Glutamatergic neuron (in vitro differentiated cells): ENCODE results near the gene KIAA0825. TPM values are rescaled to one million over a fixed set of nuclear protein-coding genes. Genes with fewer than 3 reads are reported as not detected.

Experiments used
- DNase-seq: peaks from one replicate; pipeline ENCODE4 v3.0.0; 2022
- H3K27ac Mint-ChIP-seq: one replicate; pipeline ENCODE4 v1.8.0; 2020; ENCODE audit warnings: mild to moderate bottlenecking, mixed read lengths, inconsistent platforms; ENCODE audit not compliant: unreplicated experiment
- H3K27me3 Mint-ChIP-seq: one replicate; pipeline ENCODE4 v1.8.0; 2020; ENCODE audit warnings: mild to moderate bottlenecking, moderate library complexity, mixed read lengths, inconsistent platforms; ENCODE audit not compliant: unreplicated experiment
- H3K36me3 Mint-ChIP-seq: one replicate; pipeline ENCODE4 v1.8.0; 2020; ENCODE audit warnings: mild to moderate bottlenecking, mixed read lengths, inconsistent platforms; ENCODE audit not compliant: unreplicated experiment
- H3K4me1 Mint-ChIP-seq: one replicate; pipeline ENCODE4 v1.8.0; 2020; ENCODE audit warnings: mild to moderate bottlenecking, low read depth, mixed read lengths, inconsistent platforms; ENCODE audit not compliant: unreplicated experiment
- H3K4me3 Mint-ChIP-seq: one replicate; pipeline ENCODE4 v1.8.0; 2020; ENCODE audit warnings: mild to moderate bottlenecking, mixed read lengths, inconsistent platforms; ENCODE audit not compliant: unreplicated experiment
- H3K9me3 Mint-ChIP-seq: one replicate; pipeline ENCODE4 v1.8.0; 2020; ENCODE audit warnings: mild to moderate bottlenecking, moderate library complexity, mixed read lengths, inconsistent platforms; ENCODE audit not compliant: unreplicated experiment
- CTCF ChIP-seq: fragments of 200-600 bp; sonication (generic); IDR thresholded peaks from one replicate; pipeline ENCODE4 v1.5.0; 2021; ENCODE audit not compliant: partially characterized antibody, unreplicated experiment
- total RNA-seq: library from RNA; stranded (reverse); fragmentation: NEBNext Ultra II Directional; extraction: Animal tissue kit (Norgen Biotek cat#: 25700); gene quantifications from one replicate; pipeline ENCODE4 v1.2.1, GENCODE V29; 2021; ENCODE audit not compliant: unreplicated experiment

The KIAA0825 gene
- total RNA-seq, 1 donor from 2014 or later = 1.2 TPM

- Mint-ChIP-seq H3K9me3 (peaks cover 6% of the 10 kb centered on the region), H3K4me1 (peaks cover 14% of the 10 kb centered on the region), H3K27me3 (peaks cover 6% of the 10 kb centered on the region), H3K27ac (no peak overlapping the region), H3K36me3 (no peaks in the 10 kb centered on the region), H3K4me3 (no peak overlapping the region)
- no peak for DNase-seq
- TF ChIP-seq CTCF = no peak
These were observed 118.6 kb downstream of the KIAA0825 start for GRCh38 chr5:94499806-94500205.

GRCh38 chr5:94498199-94498598, 120.2 kb downstream of the KIAA0825 start:
- Mint-ChIP-seq H3K27me3 (peaks cover 6% of the 10 kb centered on the region), H3K36me3 (no peaks in the 10 kb centered on the region), H3K4me3 (no peak overlapping the region), H3K4me1 (peaks cover 14% of the 10 kb centered on the region), H3K9me3 (peaks cover 6% of the 10 kb centered on the region), H3K27ac (peak overlapping the region; percentile 54)
- DNase-seq = no peak
- no peak for TF ChIP-seq CTCF

- no peaks in the 10 kb centered on the region for H3K36me3 Mint-ChIP-seq
- no peak for TF ChIP-seq CTCF
- no peak overlapping the region for H3K4me3 Mint-ChIP-seq
- no peaks in the 10 kb centered on the region for H3K27me3 Mint-ChIP-seq
- H3K4me1 Mint-ChIP-seq = no peaks in the 10 kb centered on the region
- DNase-seq = no peak
- H3K27ac Mint-ChIP-seq = no peak overlapping the region
- no peaks in the 10 kb centered on the region for H3K9me3 Mint-ChIP-seq
These were observed 133.3 kb downstream of the KIAA0825 start for GRCh38 chr5:94485067-94485466.

GRCh38 chr5:94481059-94481458, 137.3 kb downstream of the KIAA0825 start:
- TF ChIP-seq CTCF = no peak
- Mint-ChIP-seq H3K27me3 (no peaks in the 10 kb centered on the region), H3K36me3 (no peaks in the 10 kb centered on the region), H3K4me3 (no peak overlapping the region), H3K27ac (no peak overlapping the region), H3K4me1 (no peaks in the 10 kb centered on the region), H3K9me3 (no peaks in the 10 kb centered on the region)
- DNase-seq = no peak

- DNase-seq = no peak
- H3K27ac Mint-ChIP-seq = no peak overlapping the region
- H3K4me1 Mint-ChIP-seq = no peaks in the 10 kb centered on the region
- H3K36me3 Mint-ChIP-seq = no peaks in the 10 kb centered on the region
- TF ChIP-seq CTCF = no peak
- H3K27me3 Mint-ChIP-seq = no peaks in the 10 kb centered on the region
- no peaks in the 10 kb centered on the region for H3K9me3 Mint-ChIP-seq
- H3K4me3 Mint-ChIP-seq = no peak overlapping the region
These were observed 137.9 kb downstream of the KIAA0825 start for GRCh38 chr5:94480486-94480885.
